ENCODE results near the gene AMMECR1L.

- TF ChIP-seq CTCF (IDR thresholded peaks at IDR 0.05) = no peak
- TF ChIP-seq POLR2A (IDR thresholded peaks at IDR 0.05) = no peak
Measured at GRCh38 chr2:127893494-127893893, 7.7 kb upstream of the AMMECR1L start.

Data from prostate gland (tissue), 2 donors.